H1 (cell line): ENCODE measurements around the gene DMAC1. TPM values are rescaled to one million over a fixed set of nuclear protein-coding genes. Genes with fewer than 3 reads are reported as not detected.

Source experiments
- CHD7 ChIP-seq: fragments of 300-600 bp; sonication (generic); IDR thresholded peaks from 2 replicates; pipeline ENCODE4 v1.7.1; 2012; ENCODE audit warnings: low read length, moderate library complexity, mild to moderate bottlenecking, inconsistent platforms; ENCODE audit not compliant: insufficient replicate concordance
- SAP30 ChIP-seq: fragments of 300-600 bp; sonication (generic); IDR thresholded peaks from 2 replicates; pipeline ENCODE4 v1.7.1; 2012; ENCODE audit warnings: low read length, moderate library complexity, mild to moderate bottlenecking, inconsistent platforms; ENCODE audit not compliant: insufficient read depth, insufficient replicate concordance
- polyA plus RNA-seq, 7 experiments: library from polyadenylated mRNA; depleted of rRNA in 3 of 7; stranded (reverse) in 5 of 7; unstranded in 2 of 7; fragments of >200 nt in 5 of 7; fragments of 200-250 nt in 2 of 7; gene quantifications; 1 replicate in 5 of 7; 2 replicates in 1 of 7; 4 replicates in 1 of 7; pipeline versions ENCODE4 v1.2.1 to v1.2.3, GENCODE V29; 2011 to 2013; ENCODE audit warnings: missing spikeins in 2 of 7, mixed read lengths in 2 of 7
- total RNA-seq: library from RNA; stranded (reverse); fragmentation: NEBNext Ultra II Directional; extraction: Animal tissue kit (Norgen Biotek cat#: 25700); gene quantifications from 2 replicates; pipeline ENCODE4 v1.2.1, GENCODE V29; 2021

DMAC1 gene
- total and polyA plus RNA-seq, 2 of the 8 experiments (the other 6 are each of a cell fraction or from before 2014, with no cell fraction given) = 30.4 to 89.4 TPM

DNA sequence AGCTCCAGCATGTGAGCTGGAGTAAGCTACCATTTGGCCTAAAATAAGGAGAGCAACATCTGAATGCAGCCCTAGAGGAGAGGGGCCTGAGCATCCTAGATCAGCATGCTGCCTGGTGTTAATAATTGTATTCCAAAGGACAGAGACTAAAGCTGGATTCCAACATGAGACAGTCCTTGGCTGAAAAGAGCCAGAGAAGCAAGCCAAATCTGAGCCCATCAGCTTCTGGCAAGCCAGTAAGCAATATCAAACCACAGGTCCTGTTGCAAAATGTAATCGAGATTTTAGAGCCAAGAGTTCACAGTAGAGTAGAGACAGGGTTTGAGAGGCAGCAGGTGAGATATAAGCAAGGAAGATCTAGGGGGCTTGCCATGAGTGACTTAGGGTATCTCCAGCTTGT, 42.3 kb upstream of the DMAC1 start (continued):
- TF ChIP-seq CHD7 (no peak), SAP30 (no peak)
- TF ChIP-seq, all 59 proteins: peak for 0
